Measurements from ENCODE around the gene MRPS10. TPM values are rescaled to one million over a fixed set of nuclear protein-coding genes. Genes with fewer than 3 reads are reported as not detected.

Gene MRPS10
- total RNA-seq, 1 donor from 2014 or later: 39.6 TPM

GRCh38 chr6:42254505-42254904 lies 36.8 kb upstream of the MRPS10 start:
- H3K27ac Mint-ChIP-seq: no peak overlapping the region
- H3K4me3 Mint-ChIP-seq (ENCODE audit: low read depth): no peak overlapping the region
- no peak for DNase-seq (ENCODE audit: low spot score)
- no peaks in the 10 kb centered on the region for H3K9me3 Mint-ChIP-seq
- intact Hi-C loops (cut with micrococcal nuclease): no loop called here
- peaks cover 4% of the 10 kb centered on the region for H3K4me1 Mint-ChIP-seq (ENCODE audit: low read depth)
- peaks cover 53% of the 10 kb centered on the region for H3K36me3 Mint-ChIP-seq (ENCODE audit: low read depth)
- no peaks in the 10 kb centered on the region for H3K27me3 Mint-ChIP-seq (ENCODE audit: low read depth)

- Mint-ChIP-seq H3K27me3 (ENCODE audit: low read depth) (no peaks in the 10 kb centered on the region), H3K36me3 (ENCODE audit: low read depth) (peaks cover 54% of the 10 kb centered on the region), H3K4me1 (ENCODE audit: low read depth) (peaks cover 4% of the 10 kb centered on the region), H3K27ac (no peak overlapping the region), H3K4me3 (ENCODE audit: low read depth) (no peak overlapping the region), H3K9me3 (no peaks in the 10 kb centered on the region)
- intact Hi-C loops (cut with micrococcal nuclease): no loop called here
- no peak for DNase-seq (ENCODE audit: low spot score)
Measured at GRCh38 chr6:42251911-42252637, 34.4 kb upstream of the MRPS10 start.

GRCh38 chr6:42251500-42251899 lies 33.8 kb upstream of the MRPS10 start:
- no peak overlapping the region for H3K4me3 Mint-ChIP-seq (ENCODE audit: low read depth)
- no peak for DNase-seq (ENCODE audit: low spot score)
- H3K4me1 Mint-ChIP-seq (ENCODE audit: low read depth): peaks cover 6% of the 10 kb centered on the region
- no peaks in the 10 kb centered on the region for H3K9me3 Mint-ChIP-seq
- intact Hi-C loops (cut with micrococcal nuclease): no loop called here
- H3K27ac Mint-ChIP-seq: no peak overlapping the region
- no peaks in the 10 kb centered on the region for H3K27me3 Mint-ChIP-seq (ENCODE audit: low read depth)
- H3K36me3 Mint-ChIP-seq (ENCODE audit: low read depth): peaks cover 51% of the 10 kb centered on the region

- Mint-ChIP-seq H3K27me3 (ENCODE audit: low read depth) (no peaks in the 10 kb centered on the region), H3K27ac (no peak overlapping the region), H3K9me3 (no peaks in the 10 kb centered on the region), H3K36me3 (ENCODE audit: low read depth) (peaks cover 43% of the 10 kb centered on the region), H3K4me3 (ENCODE audit: low read depth) (no peak overlapping the region), H3K4me1 (ENCODE audit: low read depth) (peaks cover 4% of the 10 kb centered on the region)
- no peak for DNase-seq (ENCODE audit: low spot score)
- intact Hi-C loops (cut with micrococcal nuclease): no loop called here
Measured at GRCh38 chr6:42250274-42250931, 32.7 kb upstream of the MRPS10 start.

- Mint-ChIP-seq H3K4me1 (ENCODE audit: low read depth) (peaks cover 2% of the 10 kb centered on the region), H3K27ac (no peak overlapping the region), H3K9me3 (no peaks in the 10 kb centered on the region), H3K4me3 (ENCODE audit: low read depth) (no peak overlapping the region), H3K27me3 (ENCODE audit: low read depth) (no peaks in the 10 kb centered on the region), H3K36me3 (ENCODE audit: low read depth) (peaks cover 41% of the 10 kb centered on the region)
- no peak for DNase-seq (ENCODE audit: low spot score)
- intact Hi-C loops (cut with micrococcal nuclease): no loop called here
Measured at GRCh38 chr6:42249279-42249678, 31.6 kb upstream of the MRPS10 start.

GRCh38 chr6:42243046-42243445 lies 25.4 kb upstream of the MRPS10 start:
- intact Hi-C loops (cut with micrococcal nuclease): no loop called here
- Mint-ChIP-seq H3K4me3 (ENCODE audit: low read depth) (no peak overlapping the region), H3K9me3 (no peaks in the 10 kb centered on the region), H3K36me3 (ENCODE audit: low read depth) (peaks cover 40% of the 10 kb centered on the region), H3K27me3 (ENCODE audit: low read depth) (no peaks in the 10 kb centered on the region), H3K4me1 (ENCODE audit: low read depth) (peaks cover 2% of the 10 kb centered on the region), H3K27ac (no peak overlapping the region)
- DNase-seq (ENCODE audit: low spot score): no peak

- peaks cover 39% of the 10 kb centered on the region for H3K36me3 Mint-ChIP-seq (ENCODE audit: low read depth)
- no peaks in the 10 kb centered on the region for H3K9me3 Mint-ChIP-seq
- DNase-seq (ENCODE audit: low spot score): no peak
- no peaks in the 10 kb centered on the region for H3K27me3 Mint-ChIP-seq (ENCODE audit: low read depth)
- no peak overlapping the region for H3K4me3 Mint-ChIP-seq (ENCODE audit: low read depth)
- H3K4me1 Mint-ChIP-seq (ENCODE audit: low read depth): peaks cover under 1% of the 10 kb centered on the region
- intact Hi-C loops (cut with micrococcal nuclease): no loop called here
- no peak overlapping the region for H3K27ac Mint-ChIP-seq
Measured at GRCh38 chr6:42241915-42242314, 24.3 kb upstream of the MRPS10 start.

- intact Hi-C loops (cut with micrococcal nuclease): no loop called here
- H3K9me3 Mint-ChIP-seq: no peaks in the 10 kb centered on the region
- no peaks in the 10 kb centered on the region for H3K4me1 Mint-ChIP-seq (ENCODE audit: low read depth)
- no peaks in the 10 kb centered on the region for H3K27me3 Mint-ChIP-seq (ENCODE audit: low read depth)
- peaks cover 44% of the 10 kb centered on the region for H3K36me3 Mint-ChIP-seq (ENCODE audit: low read depth)
- no peak overlapping the region for H3K4me3 Mint-ChIP-seq (ENCODE audit: low read depth)
- H3K27ac Mint-ChIP-seq: no peak overlapping the region
- no peak for DNase-seq (ENCODE audit: low spot score)
Measured at GRCh38 chr6:42239736-42240375, 22.2 kb upstream of the MRPS10 start.

- H3K9me3 Mint-ChIP-seq: no peaks in the 10 kb centered on the region
- peaks cover 42% of the 10 kb centered on the region for H3K36me3 Mint-ChIP-seq (ENCODE audit: low read depth)
- no peaks in the 10 kb centered on the region for H3K27me3 Mint-ChIP-seq (ENCODE audit: low read depth)
- no peak overlapping the region for H3K27ac Mint-ChIP-seq
- no peaks in the 10 kb centered on the region for H3K4me1 Mint-ChIP-seq (ENCODE audit: low read depth)
- no peak overlapping the region for H3K4me3 Mint-ChIP-seq (ENCODE audit: low read depth)
- DNase-seq (ENCODE audit: low spot score): no peak
- intact Hi-C loops (cut with micrococcal nuclease): no loop called here
Measured at GRCh38 chr6:42239333-42239732, 21.7 kb upstream of the MRPS10 start.

GRCh38 chr6:42237857-42238256 lies 20.2 kb upstream of the MRPS10 start:
- no peak for DNase-seq (ENCODE audit: low spot score)
- no peak overlapping the region for H3K4me3 Mint-ChIP-seq (ENCODE audit: low read depth)
- peaks cover 42% of the 10 kb centered on the region for H3K36me3 Mint-ChIP-seq (ENCODE audit: low read depth)
- no peak overlapping the region for H3K27ac Mint-ChIP-seq
- no peaks in the 10 kb centered on the region for H3K4me1 Mint-ChIP-seq (ENCODE audit: low read depth)
- no peaks in the 10 kb centered on the region for H3K27me3 Mint-ChIP-seq (ENCODE audit: low read depth)
- intact Hi-C loops (cut with micrococcal nuclease): no loop called here
- H3K9me3 Mint-ChIP-seq: no peaks in the 10 kb centered on the region

GRCh38 chr6:42236682-42237473 lies 19.2 kb upstream of the MRPS10 start:
- Mint-ChIP-seq H3K27ac (no peak overlapping the region), H3K27me3 (ENCODE audit: low read depth) (no peaks in the 10 kb centered on the region), H3K9me3 (no peaks in the 10 kb centered on the region), H3K36me3 (ENCODE audit: low read depth) (peaks cover 40% of the 10 kb centered on the region), H3K4me1 (ENCODE audit: low read depth) (no peaks in the 10 kb centered on the region), H3K4me3 (ENCODE audit: low read depth) (no peak overlapping the region)
- intact Hi-C loops (cut with micrococcal nuclease): no loop called here
- DNase-seq (ENCODE audit: low spot score): no peak

GRCh38 chr6:42236030-42236429 lies 18.4 kb upstream of the MRPS10 start:
- no peaks in the 10 kb centered on the region for H3K4me1 Mint-ChIP-seq (ENCODE audit: low read depth)
- H3K36me3 Mint-ChIP-seq (ENCODE audit: low read depth): peaks cover 41% of the 10 kb centered on the region
- DNase-seq (ENCODE audit: low spot score): no peak
- no peaks in the 10 kb centered on the region for H3K27me3 Mint-ChIP-seq (ENCODE audit: low read depth)
- no peak overlapping the region for H3K4me3 Mint-ChIP-seq (ENCODE audit: low read depth)
- no peaks in the 10 kb centered on the region for H3K9me3 Mint-ChIP-seq
- intact Hi-C loops (cut with micrococcal nuclease): no loop called here
- H3K27ac Mint-ChIP-seq: no peak overlapping the region

All from activated T-helper 2 cell treated with anti-CD3 and anti-CD28 coated beads, Interferon-gamma antibody, Interleukin-2, Interleukin-4, amounts not matched to agents 10 μg/mL and 5 μg/mL and 100 μg/mL, durations not matched to agents 14 hours and 24 hours and 36 hours (primary cell).